Subcutaneous adipose tissue (tissue), 4 donors: ENCODE data around the gene TRIM29. TPM values are rescaled to one million over a fixed set of nuclear protein-coding genes. Genes with fewer than 3 reads are reported as not detected.

Experiments used
- CTCF ChIP-seq: fragments of 450-650 bp; IDR thresholded peaks from one replicate; pipeline ENCODE4 v1.5.1; 2016; ENCODE audit warnings: low read depth, mild to moderate bottlenecking, control low read depth, antibody characterized with exemption, moderate library complexity
- total RNA-seq, 4 donors: library from RNA; depleted of rRNA; stranded (reverse); fragments of >200 nt; gene quantifications; one replicate each; pipeline ENCODE4 v1.1.0, GENCODE V29; 2016

Gene TRIM29
- total RNA-seq, 4 donors from 2014 or later: 1.3 to 13.2 (median 4.3) TPM

DNA sequence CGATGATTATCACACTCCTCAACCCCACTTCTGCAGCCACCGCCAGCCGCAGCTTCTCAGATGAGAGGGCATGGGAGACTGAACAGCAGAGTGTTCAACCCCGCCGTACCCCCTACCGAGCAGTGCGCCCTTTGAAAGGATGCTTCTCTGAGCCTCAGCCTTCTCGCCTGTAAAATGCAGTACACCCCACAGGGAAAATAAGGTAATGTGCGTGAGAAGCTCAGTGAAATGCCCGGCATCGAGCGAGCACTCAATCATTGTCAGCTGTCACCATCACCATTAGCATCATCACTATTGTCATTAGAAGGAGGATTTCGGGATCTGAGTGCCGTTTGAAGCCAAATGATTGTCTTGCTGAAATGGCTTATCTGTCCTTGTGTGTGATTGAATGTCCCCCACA, 13.6 kb downstream of the TRIM29 start:
- TF ChIP-seq CTCF: no peak

DNA sequence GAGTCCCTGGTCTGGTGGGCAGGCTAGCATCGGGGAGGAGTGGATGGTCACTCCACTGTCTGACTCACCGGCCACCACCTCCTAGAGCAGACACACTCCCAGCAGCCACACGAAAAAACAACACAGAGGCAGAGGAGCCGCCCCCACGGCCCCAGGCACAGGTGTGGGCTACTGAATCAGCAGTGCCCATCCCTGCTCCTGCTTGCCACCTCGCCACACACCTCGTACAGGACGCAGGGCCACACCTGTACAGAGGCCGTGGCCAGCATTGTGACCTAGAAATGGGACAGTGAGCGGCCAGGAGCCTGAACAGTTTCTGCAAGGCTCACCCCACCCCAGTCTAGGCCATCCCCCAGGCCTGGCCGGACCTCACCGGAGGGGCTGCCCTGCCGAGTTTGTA, 14.0 kb downstream of the TRIM29 start:
- TF ChIP-seq CTCF: no peak

DNA sequence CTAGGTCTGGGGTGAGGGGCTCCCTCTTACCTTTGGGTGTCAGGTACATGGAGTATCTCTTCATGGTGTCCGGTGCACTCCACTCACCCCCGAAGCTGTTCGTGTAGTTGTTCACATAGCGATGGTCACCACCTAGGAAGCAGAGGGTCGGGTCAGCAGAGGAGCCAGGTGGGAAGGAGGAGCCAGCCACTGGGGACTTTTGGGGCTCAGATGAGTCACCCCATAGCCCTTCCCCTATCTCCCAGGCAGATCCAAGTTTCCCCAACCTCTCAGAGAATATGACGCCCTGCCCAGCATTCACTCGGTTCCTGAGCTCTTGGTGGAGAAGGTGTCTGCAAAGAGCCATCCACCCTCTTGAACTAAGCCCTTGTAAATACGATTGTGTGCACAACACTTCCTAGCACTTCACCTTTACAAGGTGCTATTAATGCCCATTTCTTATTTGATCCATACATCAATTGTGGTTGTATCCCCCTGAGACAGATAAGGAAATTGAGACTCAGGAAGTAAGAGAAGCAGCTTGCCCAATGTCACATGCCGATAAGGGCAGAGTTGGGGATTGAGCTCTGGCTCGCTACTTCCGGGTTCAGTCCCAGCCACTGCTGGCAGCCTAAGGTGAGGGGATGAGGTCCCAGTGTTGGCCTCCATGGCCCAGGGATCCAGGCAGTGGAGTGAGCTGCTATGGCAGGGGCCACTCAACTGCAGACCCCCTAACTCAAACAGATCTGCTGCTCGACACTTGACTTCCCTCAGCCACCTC, 14.8 kb downstream of the TRIM29 start:
- no peak for TF ChIP-seq CTCF

GRCh38 chr11:120121914-120122473, 15.9 kb downstream of the TRIM29 start:
- no peak for TF ChIP-seq CTCF

- TF ChIP-seq CTCF: no peak
These were observed 16.6 kb downstream of the TRIM29 start for GRCh38 chr11:120121336-120121735.

- TF ChIP-seq CTCF: no peak
These were observed 17.0 kb downstream of the TRIM29 start for GRCh38 chr11:120120805-120121335.

DNA sequence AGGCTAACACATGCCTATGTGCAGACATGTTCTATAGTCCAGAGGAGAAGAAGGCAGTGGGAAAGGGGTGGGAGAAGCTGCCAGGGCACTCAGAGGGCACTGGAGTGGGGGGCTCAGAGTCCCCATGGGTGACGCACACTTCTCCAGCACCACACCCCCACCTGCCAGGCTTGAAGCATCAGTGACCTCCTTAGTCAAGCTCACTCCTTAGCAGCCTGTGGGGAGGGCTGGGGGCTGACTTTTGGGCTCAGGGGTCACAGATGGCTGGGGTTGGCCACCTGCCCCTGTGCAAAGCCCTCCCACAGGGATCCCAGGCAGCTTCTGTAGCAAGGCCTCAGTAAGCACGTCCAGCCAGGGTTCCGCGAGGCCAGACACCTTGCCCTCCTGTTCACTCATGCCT, 18.8 kb downstream of the TRIM29 start:
- no peak for TF ChIP-seq CTCF
